ENCODE results near the gene DLL3. TPM values are rescaled to one million over a fixed set of nuclear protein-coding genes. Genes with fewer than 3 reads are reported as not detected.

Gene DLL3
- total RNA-seq, 6 experiments from 2014 or later = not detected

GRCh38 chr19:39470724-39471339 is 27.9 kb upstream of the DLL3 start:
- WGBS (ENCODE audit: insufficient coverage, low coverage, low lambda C conversion rate, missing lambda C conversion rate) = 81% methylated on average over 4 of the region's 7 CpGs
- Histone ChIP-seq H3K36me3 (peaks cover 4 to 89% (median 41%) of the 10 kb centered on the region in 4 donors), H3K4me1 (no peaks in the 10 kb centered on the region), H3K27me3 (no peaks in the 10 kb centered on the region), H3K4me3 (no peak overlapping the region), H3K27ac (no peak overlapping the region), H3K9me3 (no peaks in the 10 kb centered on the region)
- no peak for DNase-seq
- no peak for TF ChIP-seq CTCF (IDR thresholded peaks at IDR 0.05)
- TF ChIP-seq POLR2A (IDR thresholded peaks at IDR 0.05) = no peak
- no peak for ATAC-seq
- intact Hi-C loops (cut with DNase I) = loop anchor here in 1 of 2 donors (10.0 kb wide), 1 partner anchor 64 kb away; the partner anchor contains the start of gene EID2B

- Histone ChIP-seq H3K27me3 (no peaks in the 10 kb centered on the region), H3K27ac (no peak overlapping the region), H3K4me1 (no peaks in the 10 kb centered on the region), H3K9me3 (no peaks in the 10 kb centered on the region), H3K4me3 (no peak overlapping the region), H3K36me3 (peaks cover 4 to 82% (median 38%) of the 10 kb centered on the region in 4 donors)
- no peak for DNase-seq
- WGBS (ENCODE audit: insufficient coverage, low coverage, low lambda C conversion rate, missing lambda C conversion rate) = 100% methylated on average over 2 of the region's 8 CpGs
- intact Hi-C loops (cut with DNase I) = loop anchor here in 1 of 2 donors (10.0 kb wide), 1 partner anchor 63 kb away; the partner anchor contains the start of gene EID2B
- TF ChIP-seq POLR2A (IDR thresholded peaks at IDR 0.05) (no peak), CTCF (IDR thresholded peaks at IDR 0.05) (no peak)
- no peak for ATAC-seq
Measured at GRCh38 chr19:39471756-39472536, 26.8 kb upstream of the DLL3 start.

- Histone ChIP-seq H3K4me1 (no peaks in the 10 kb centered on the region), H3K27ac (no peak overlapping the region), H3K9me3 (no peaks in the 10 kb centered on the region), H3K27me3 (no peaks in the 10 kb centered on the region), H3K36me3 (peaks cover 4 to 72% (median 36%) of the 10 kb centered on the region in 4 donors), H3K4me3 (no peak overlapping the region)
- intact Hi-C loops (cut with DNase I) = loop anchor here in 1 of 2 donors (10.0 kb wide), 1 partner anchor 62 kb away; the partner anchor contains the start of gene EID2B
- ATAC-seq = no peak
- no peak for TF ChIP-seq CTCF (IDR thresholded peaks at IDR 0.05)
- no peak for TF ChIP-seq POLR2A (IDR thresholded peaks at IDR 0.05)
- DNase-seq = no peak
- WGBS (ENCODE audit: insufficient coverage, low coverage, low lambda C conversion rate, missing lambda C conversion rate) = no CpG with 5 or more reads among the region's 32 CpGs
Measured at GRCh38 chr19:39472746-39473442, 25.9 kb upstream of the DLL3 start.

- no peak overlapping the region for H3K4me3 ChIP-seq
- intact Hi-C loops (cut with DNase I) = loop anchor here in 1 of 2 donors (10.0 kb wide), 1 partner anchor 61 kb away; the partner anchor contains the start of gene EID2B
- no peak for TF ChIP-seq POLR2A (IDR thresholded peaks at IDR 0.05)
- no peak for TF ChIP-seq CTCF (IDR thresholded peaks at IDR 0.05)
- no peaks in the 10 kb centered on the region for H3K27me3 ChIP-seq
- no peak for DNase-seq
- WGBS (ENCODE audit: insufficient coverage, low coverage, low lambda C conversion rate, missing lambda C conversion rate) = no CpG with 5 or more reads among the region's 11 CpGs
- peak in 1 of 4 donors; percentile 14 for ATAC-seq
- H3K9me3 ChIP-seq = no peaks in the 10 kb centered on the region
- H3K4me1 ChIP-seq = no peaks in the 10 kb centered on the region
- H3K27ac ChIP-seq = no peak overlapping the region
- peaks cover 4 to 66% (median 33%) of the 10 kb centered on the region in 4 donors for H3K36me3 ChIP-seq
Measured at GRCh38 chr19:39473443-39473960, 25.2 kb upstream of the DLL3 start.
